Measurements from ENCODE around the gene RAB4B. TPM values are rescaled to one million over a fixed set of nuclear protein-coding genes. Genes with fewer than 3 reads are reported as not detected.

The RAB4B gene
- total RNA-seq, 1 donor from 2014 or later: 13.3 TPM

DNA sequence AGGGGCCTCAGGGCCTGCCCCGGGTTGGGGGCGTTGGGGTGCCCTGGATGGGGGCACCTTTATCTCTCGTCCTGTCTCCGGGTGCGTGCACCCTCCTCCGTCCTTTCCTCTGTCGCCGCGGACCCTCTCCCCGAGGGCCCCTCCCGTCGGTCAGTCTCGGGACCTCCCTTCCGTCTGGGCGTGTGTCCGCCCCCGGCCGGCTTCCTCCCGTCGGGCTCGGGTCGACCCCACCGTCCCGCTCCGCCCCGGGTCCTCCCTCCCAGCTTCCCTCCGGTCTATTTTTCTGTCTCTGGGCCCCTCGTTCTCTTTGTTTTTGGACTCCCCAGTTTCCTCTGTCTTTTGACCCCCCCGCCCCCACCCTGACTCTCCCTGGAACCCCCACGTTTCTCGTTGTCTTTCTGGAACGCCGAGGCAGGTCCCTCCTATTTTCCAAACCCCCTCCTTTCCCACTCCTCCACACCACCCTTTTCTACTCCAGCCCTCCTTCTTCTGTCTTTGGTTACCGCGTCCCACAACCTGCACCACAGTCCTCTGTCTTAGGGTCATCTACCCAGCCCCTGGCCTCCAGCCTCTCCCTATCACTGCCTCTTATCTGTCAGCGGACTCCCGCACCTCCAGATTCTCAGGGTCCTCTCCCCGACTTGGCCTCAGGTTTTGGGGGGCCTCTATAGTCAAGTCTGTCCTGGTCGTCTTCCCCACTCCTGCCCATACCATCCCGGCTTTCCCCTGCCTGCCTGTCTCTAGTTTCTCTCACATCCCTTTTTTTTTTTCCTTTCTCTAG is 21.7 kb downstream of the RAB4B start:
- ATAC-seq: peak; percentile 0

DNA sequence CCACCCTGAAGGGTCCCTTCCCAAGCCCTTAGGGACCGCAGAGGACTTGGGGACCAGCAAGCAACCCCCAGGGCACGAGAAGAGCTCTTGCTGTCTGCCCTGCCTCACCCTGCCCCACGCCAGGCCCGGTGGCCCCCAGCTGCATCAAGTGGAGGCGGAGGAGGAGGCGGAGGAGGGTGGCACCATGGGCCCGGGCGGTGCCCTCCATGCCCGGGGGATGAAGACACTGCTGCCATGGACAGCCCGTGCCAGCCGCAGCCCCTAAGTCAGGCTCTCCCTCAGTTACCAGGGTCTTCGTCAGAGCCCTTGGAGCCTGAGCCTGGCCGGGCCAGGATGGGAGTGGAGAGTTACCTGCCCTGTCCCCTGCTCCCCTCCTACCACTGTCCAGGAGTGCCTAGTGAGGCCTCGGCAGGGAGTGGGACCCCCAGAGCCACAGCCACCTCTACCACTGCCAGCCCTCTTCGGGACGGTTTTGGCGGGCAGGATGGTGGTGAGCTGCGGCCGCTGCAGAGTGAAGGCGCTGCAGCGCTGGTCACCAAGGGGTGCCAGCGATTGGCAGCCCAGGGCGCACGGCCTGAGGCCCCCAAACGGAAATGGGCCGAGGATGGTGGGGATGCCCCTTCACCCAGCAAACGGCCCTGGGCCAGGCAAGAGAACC is 22.4 kb downstream of the RAB4B start:
- ATAC-seq (no peak), DNase-seq (ENCODE audit: missing footprints) (no peak)
- intact Hi-C loops (cut with DNase I): no loop called here

More for the DNA sequence above, 21.7 kb downstream of the RAB4B start:
- DNase-seq (ENCODE audit: missing footprints): peak; percentile 84
- intact Hi-C loops (cut with DNase I): loop anchor here (2.0 kb wide), 1 partner anchor 83 kb away; the partner anchor contains the start of genes COQ8B and ITPKC

GRCh38 chr19:40800997-40801377 is 22.9 kb downstream of the RAB4B start:
- ATAC-seq: no peak
- DNase-seq (ENCODE audit: missing footprints): no peak
- intact Hi-C loops (cut with DNase I): no loop called here

DNA sequence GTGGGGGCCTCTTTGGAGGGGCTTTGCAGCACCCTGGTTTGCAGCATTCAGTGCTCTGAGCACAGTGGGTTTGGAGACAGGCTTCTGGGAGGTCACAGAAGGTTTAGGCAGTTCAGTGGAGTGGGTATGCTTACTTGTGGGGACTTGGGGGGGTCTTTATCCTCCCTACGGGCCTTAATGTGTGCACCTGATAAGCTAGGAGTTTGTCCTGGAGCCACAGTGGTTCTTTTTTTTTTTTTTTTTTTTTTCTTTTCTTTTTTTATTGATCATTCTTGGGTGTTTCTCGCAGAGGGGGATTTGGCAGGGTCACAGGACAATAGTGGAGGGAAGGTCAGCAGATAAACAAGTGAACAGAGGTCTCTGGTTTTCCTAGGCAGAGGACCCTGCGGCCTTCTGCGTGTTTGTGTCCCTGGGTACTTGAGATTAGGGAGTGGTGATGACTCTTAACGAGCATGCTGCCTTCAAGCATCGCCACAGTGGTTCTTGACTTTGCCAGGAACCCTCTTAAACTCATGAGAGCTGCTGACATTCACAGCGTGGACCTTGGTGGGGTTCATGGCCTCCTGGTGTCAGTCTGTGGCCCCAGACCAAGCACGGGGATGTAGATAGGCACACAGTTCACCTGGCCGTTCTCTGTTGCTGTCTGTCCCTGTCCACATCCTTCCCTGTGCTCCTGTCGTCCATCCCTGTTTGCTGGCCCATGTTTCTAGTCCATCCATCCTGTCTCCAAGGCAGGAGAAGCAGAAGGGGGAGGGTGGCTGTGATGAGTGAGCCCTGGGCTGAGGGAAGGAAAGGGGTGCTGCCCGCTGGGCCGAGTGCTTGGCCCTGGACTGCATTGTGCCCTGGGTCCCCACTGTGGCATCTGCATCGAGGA is 23.6 kb downstream of the RAB4B start:
- ATAC-seq: no peak
- DNase-seq (ENCODE audit: missing footprints): no peak
- intact Hi-C loops (cut with DNase I): no loop called here

DNA sequence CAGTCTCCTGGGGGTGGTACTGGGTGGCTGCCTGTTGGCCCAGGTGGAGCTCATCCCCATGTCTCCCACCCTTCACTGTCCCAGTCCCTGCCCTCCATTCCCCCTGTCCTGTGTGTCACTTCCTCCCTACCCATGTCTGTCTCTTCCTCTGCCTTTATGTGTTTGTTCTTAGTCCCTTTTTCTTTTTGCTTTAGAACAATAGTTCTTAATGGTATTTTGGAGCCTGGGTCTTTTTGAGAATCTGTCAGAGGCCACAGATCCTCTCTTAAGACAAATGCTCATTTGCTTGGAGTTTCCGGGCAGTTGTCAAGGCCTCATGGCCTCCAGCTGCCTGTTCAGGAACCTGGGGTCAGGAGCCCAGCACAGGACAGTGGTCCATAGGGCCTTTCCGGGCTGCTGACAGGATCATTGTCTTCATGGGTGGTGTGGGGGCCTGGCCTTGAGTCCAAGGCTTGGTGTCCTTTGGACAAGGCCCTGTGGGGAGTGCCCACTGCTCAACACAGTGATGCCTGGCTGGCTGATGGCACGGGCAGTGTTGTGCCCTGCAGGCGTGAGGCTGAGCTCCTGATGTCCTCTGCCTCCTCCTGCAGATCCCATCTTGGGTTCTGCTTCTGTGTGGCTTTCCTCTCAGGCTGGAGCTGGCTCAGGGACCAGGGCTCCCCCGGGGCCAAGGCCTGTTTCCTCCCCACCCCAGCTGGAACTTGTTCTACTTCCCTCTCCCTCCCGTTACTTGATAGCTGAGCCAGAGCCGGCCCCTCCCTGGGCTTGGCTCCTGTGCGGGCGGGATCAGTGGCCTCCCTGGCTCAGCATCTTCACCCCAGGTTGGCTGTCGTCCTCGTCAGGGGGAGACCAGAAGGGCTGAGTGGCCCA is 24.5 kb downstream of the RAB4B start:
- intact Hi-C loops (cut with DNase I): no loop called here
- ATAC-seq: peak; percentile 37
- DNase-seq (ENCODE audit: missing footprints): peak; percentile 91

GRCh38 chr19:40803170-40803856 is 25.3 kb downstream of the RAB4B start:
- no peak for DNase-seq (ENCODE audit: missing footprints)

DNA sequence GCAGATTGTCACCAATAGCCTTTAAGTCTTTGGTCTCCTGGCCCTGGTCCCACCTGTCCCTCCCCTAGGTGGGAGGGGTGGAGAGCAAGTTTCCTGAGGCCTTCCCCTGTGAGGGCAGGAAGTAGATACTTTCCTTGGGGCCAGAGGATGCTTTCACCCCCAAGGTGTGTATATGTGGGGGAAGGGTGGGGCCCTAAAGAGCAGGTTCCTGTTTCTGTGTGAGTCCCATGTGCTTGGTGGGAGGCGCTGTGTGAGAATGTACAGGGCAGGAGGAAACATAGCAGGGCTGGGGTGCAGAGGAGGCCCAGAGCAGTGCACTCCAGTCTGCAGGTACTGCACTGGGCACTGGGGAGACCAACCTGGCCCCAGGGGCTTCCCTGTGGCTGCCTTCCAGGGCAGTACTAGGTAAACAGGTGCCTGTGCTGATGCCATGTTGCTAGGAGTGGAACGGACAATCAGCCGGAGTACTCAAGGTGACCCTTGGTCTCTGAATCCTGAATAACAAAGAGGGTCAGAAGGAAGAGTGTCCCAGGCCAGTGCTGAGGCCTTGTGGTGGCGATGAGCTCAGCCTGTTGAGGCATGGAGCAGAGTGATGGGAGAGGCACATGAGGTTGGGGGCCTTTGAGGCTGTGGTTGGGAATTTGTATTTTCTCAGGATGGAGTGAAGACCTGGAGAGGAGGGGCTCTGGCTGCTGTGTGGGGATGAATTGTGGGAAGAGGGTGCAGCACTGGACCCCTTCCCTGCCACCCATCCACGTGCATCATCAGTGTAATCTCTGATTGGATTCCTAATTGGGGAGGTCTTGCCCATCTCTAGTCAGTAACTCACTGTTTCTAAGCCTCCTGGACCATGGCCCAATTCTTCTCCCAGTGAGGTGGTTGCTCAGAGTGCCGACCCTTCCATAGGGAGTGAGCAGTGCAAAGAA is 26.1 kb downstream of the RAB4B start:
- no peak for ATAC-seq
- DNase-seq (ENCODE audit: missing footprints): peak; percentile 80
- intact Hi-C loops (cut with DNase I): no loop called here

More at GRCh38 chr19:40803170-40803856, 25.3 kb downstream of the RAB4B start:
- ATAC-seq: no peak
- intact Hi-C loops (cut with DNase I): no loop called here

DNA sequence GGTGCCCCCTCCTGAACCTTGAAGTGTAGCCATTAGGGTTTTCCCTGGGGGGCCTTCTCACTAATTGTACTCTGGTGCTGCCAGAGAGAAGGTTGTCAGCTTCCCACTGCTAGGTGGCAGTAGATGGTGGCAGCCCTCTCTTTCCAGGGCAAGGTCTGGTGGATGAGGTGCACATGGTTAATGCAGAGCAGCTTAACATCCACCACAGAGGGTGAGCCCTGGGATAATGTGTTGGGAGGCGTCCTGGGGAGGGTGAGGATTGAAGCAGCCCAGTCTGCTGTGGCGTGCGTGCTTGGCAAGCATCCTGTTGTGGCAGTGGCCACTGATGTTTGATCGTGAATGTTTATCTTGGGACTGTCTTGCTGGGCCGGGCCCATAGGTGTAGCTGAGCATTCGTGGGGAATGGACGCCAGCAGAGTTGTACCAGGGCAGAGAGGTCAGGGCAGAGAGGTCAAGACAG is 26.8 kb downstream of the RAB4B start:
- intact Hi-C loops (cut with DNase I): loop anchor here (5.0 kb wide), 1 partner anchor 143 kb away; no protein-coding TSS in a partner anchor

DNA sequence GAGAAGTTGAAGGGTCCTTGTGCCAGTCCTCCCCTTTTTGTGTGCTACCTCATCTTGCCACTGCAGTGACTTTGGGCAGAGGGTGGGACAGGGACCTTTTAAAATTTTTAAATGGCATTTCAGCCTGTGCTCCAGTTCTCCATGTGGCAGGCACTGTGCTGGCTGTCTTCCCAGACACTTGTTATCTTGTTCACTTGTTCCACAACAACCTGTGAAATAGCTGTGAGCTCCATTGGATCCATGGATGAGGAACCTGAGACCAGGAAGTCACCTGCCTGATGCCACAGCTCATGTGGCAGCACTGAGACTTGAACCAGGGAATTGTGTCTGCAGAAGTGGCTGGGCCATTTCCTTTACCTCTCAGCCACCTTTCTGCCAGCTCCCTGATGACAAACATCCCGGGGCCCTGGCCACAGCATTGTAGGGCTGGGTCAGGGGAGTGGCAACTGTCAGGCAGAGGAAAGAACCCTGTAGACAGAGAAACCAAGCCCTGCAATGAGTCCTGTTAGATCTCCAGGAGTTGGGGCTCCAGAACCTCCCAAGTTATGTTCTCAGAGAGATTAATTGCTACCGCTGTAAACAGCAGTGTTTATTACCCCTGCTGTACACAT is 27.3 kb downstream of the RAB4B start:
- intact Hi-C loops (cut with DNase I): loop anchor here (5.0 kb wide), 1 partner anchor 143 kb away; no protein-coding TSS in a partner anchor
- ATAC-seq (no peak), DNase-seq (ENCODE audit: missing footprints) (no peak)

More for the DNA sequence above, 26.8 kb downstream of the RAB4B start:
- ATAC-seq (peak; percentile 7), DNase-seq (ENCODE audit: missing footprints) (no peak)

- ATAC-seq (peak; percentile 21), DNase-seq (ENCODE audit: missing footprints) (peak; percentile 88)
- intact Hi-C loops (cut with DNase I): loop anchor here (5.0 kb wide), 1 partner anchor 144 kb away; no protein-coding TSS in a partner anchor
Measured at GRCh38 chr19:40806423-40807146, 28.5 kb downstream of the RAB4B start.

- intact Hi-C loops (cut with DNase I): loop anchor here (5.0 kb wide), 1 partner anchor 145 kb away; no protein-coding TSS in a partner anchor
- DNase-seq (ENCODE audit: missing footprints) (no peak), ATAC-seq (no peak)
Measured at GRCh38 chr19:40807147-40808020, 29.3 kb downstream of the RAB4B start.

GRCh38 chr19:40808021-40808325 is 29.9 kb downstream of the RAB4B start:
- no peak for ATAC-seq
- intact Hi-C loops (cut with DNase I): loop anchor here (5.0 kb wide), 1 partner anchor 146 kb away; no protein-coding TSS in a partner anchor
- no peak for DNase-seq (ENCODE audit: missing footprints)

DNA sequence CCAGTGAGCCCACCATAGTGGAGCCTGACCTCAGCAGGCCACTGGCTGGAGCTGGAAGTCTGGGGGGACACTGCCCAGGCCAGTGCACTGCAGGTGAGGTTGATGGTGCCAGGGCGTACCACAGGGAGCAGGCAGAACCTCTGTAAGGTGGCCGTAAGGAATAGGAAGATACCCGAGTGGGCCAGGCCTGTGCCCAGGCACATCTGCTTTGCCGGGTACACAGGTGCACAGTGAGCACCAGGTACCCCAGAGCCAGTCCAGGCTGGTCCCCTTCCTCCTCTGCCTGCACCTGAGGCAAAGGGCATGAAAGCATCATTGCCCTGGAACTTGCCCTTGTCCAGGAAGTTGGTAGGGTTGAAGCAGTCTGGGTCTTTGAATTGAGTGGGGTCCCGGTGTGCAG is 30.4 kb downstream of the RAB4B start:
- ATAC-seq (no peak), DNase-seq (ENCODE audit: missing footprints) (no peak)
- intact Hi-C loops (cut with DNase I): loop anchor here (5.0 kb wide), 1 partner anchor 146 kb away; no protein-coding TSS in a partner anchor

- intact Hi-C loops (cut with DNase I): loop anchor here (5.0 to 10.0 kb wide), 2 partner anchors 147 to 325 kb away; no protein-coding TSS in a partner anchor
- DNase-seq (ENCODE audit: missing footprints): no peak
- no peak for ATAC-seq
Measured at GRCh38 chr19:40809358-40810086, 31.5 kb downstream of the RAB4B start.
